Measurements from ENCODE around the gene TAF1D.

The TAF1D gene

DNA sequence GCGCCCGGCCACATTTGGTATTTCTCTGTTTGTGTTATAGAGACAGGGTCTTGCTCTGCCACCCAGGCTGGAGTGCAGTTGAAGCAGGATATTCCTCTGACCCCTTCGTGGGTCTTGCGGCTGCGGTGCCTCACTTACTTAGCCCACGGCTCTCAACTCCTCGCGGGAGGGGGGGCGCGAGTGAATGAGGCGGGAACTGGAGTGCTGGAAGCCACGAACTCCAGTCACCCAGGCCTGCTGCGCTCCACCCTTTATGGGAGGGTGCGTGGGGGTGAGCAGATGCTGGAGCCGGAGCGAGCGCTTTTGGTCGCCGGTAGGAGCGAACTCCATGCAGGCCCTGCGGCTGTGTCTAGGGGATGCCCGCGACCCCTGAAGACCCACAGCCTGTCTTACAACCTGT, 2.0 kb upstream of the TAF1D start:
- no peak for TF ChIP-seq SPI1 (IDR thresholded peaks at IDR 0.05; ENCODE audit: borderline replicate concordance, low read depth)
- TF ChIP-seq, protein P1, sequence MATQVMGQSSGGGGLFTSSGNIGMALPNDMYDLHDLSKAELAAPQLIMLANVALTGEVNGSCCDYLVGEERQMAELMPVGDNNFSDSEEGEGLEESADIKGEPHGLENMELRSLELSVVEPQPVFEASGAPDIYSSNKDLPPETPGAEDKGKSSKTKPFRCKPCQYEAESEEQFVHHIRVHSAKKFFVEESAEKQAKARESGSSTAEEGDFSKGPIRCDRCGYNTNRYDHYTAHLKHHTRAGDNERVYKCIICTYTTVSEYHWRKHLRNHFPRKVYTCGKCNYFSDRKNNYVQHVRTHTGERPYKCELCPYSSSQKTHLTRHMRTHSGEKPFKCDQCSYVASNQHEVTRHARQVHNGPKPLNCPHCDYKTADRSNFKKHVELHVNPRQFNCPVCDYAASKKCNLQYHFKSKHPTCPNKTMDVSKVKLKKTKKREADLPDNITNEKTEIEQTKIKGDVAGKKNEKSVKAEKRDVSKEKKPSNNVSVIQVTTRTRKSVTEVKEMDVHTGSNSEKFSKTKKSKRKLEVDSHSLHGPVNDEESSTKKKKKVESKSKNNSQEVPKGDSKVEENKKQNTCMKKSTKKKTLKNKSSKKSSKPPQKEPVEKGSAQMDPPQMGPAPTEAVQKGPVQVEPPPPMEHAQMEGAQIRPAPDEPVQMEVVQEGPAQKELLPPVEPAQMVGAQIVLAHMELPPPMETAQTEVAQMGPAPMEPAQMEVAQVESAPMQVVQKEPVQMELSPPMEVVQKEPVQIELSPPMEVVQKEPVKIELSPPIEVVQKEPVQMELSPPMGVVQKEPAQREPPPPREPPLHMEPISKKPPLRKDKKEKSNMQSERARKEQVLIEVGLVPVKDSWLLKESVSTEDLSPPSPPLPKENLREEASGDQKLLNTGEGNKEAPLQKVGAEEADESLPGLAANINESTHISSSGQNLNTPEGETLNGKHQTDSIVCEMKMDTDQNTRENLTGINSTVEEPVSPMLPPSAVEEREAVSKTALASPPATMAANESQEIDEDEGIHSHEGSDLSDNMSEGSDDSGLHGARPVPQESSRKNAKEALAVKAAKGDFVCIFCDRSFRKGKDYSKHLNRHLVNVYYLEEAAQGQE (IDR thresholded peaks at IDR 0.05; ENCODE audit: insufficient replicate concordance, low read depth): no peak
- H3K27ac ChIP-seq (replicated peaks): no peak overlapping the region
- H3K27me3 ChIP-seq (ENCODE audit: insufficient read depth, poor library complexity, severe bottlenecking): no peaks in the 10 kb centered on the region
- H3K4me3 ChIP-seq (replicated peaks; ENCODE audit: insufficient read depth, low read length): no peak overlapping the region
- DNase-seq (ENCODE audit: low read depth in 1 of 2, low spot score in 1 of 2): no peak

DNA sequence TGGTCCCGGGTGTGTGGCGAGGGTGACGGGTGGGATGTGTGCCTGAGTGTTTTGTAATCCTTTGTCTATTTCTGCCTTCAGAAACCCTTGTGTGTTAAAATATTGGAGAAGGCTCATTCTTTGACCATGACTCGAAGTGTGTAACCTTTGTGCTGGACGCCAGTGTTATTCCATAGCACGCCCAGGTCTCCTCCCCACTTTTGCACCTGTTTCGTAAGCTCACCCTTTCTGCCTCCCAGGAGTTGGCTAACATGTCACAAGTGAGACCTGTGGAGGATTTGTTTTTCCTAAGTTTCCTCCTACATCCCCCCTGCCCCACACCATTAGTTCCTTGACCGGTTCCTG, 559 bp upstream of the TAF1D start:
- DNase-seq (ENCODE audit: low read depth in 1 of 2, low spot score in 1 of 2): peak in 1 of 2 experiments; percentile 51

DNA sequence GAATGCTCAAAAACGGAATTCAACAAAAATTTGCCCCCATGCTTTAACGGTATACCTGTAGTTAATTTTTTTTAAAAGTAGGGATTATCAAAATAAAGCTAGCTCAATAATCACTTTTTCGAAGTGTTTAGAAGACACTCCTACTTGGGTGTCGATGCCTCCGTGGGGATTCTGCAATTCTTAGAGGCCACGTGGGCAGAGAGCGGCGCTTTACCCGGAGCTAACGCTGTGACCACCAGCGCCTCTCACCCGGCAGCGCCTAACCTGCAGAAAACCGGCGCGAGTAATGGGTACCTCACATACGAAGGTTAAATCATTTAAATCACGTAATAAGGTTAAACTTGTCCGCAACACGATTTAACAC, 583 bp downstream of the TAF1D start:
- TF ChIP-seq, protein P2, sequence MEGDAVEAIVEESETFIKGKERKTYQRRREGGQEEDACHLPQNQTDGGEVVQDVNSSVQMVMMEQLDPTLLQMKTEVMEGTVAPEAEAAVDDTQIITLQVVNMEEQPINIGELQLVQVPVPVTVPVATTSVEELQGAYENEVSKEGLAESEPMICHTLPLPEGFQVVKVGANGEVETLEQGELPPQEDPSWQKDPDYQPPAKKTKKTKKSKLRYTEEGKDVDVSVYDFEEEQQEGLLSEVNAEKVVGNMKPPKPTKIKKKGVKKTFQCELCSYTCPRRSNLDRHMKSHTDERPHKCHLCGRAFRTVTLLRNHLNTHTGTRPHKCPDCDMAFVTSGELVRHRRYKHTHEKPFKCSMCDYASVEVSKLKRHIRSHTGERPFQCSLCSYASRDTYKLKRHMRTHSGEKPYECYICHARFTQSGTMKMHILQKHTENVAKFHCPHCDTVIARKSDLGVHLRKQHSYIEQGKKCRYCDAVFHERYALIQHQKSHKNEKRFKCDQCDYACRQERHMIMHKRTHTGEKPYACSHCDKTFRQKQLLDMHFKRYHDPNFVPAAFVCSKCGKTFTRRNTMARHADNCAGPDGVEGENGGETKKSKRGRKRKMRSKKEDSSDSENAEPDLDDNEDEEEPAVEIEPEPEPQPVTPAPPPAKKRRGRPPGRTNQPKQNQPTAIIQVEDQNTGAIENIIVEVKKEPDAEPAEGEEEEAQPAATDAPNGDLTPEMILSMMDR (IDR thresholded peaks at IDR 0.05; ENCODE audit: insufficient read depth, low read length): no peak
- no peak for TF ChIP-seq GABPA (IDR thresholded peaks at IDR 0.05; ENCODE audit: low read depth)
- no peak for TF ChIP-seq POLR2AphosphoS5 (IDR thresholded peaks at IDR 0.05; ENCODE audit: low read depth)
- Histone ChIP-seq H3K4me3 (replicated peaks; ENCODE audit: insufficient read depth, low read length) (peak overlapping the region; percentile 90), H3K27me3 (ENCODE audit: insufficient read depth, poor library complexity, severe bottlenecking) (no peaks in the 10 kb centered on the region), H3K27ac (replicated peaks) (peak overlapping the region; percentile 98)
- peak in 1 of 2 experiments; percentile 74 for DNase-seq (ENCODE audit: low read depth in 1 of 2, low spot score in 1 of 2)

More for the DNA sequence above, 559 bp upstream of the TAF1D start:
- no peaks in the 10 kb centered on the region for H3K27me3 ChIP-seq (ENCODE audit: insufficient read depth, poor library complexity, severe bottlenecking)
- peak overlapping the region; percentile 98 for H3K27ac ChIP-seq (replicated peaks)
- H3K4me3 ChIP-seq (replicated peaks; ENCODE audit: insufficient read depth, low read length): peak overlapping the region; percentile 90
- TF ChIP-seq SPI1 (IDR thresholded peaks at IDR 0.05; ENCODE audit: borderline replicate concordance, low read depth): no peak
- no peak for TF ChIP-seq GABPA (IDR thresholded peaks at IDR 0.05; ENCODE audit: low read depth)
- no peak for TF ChIP-seq POLR2AphosphoS5 (IDR thresholded peaks at IDR 0.05; ENCODE audit: low read depth)
- TF ChIP-seq, protein P1 (IDR thresholded peaks at IDR 0.05; ENCODE audit: insufficient replicate concordance, low read depth): no peak
- TF ChIP-seq, protein P2 (IDR thresholded peaks at IDR 0.05; ENCODE audit: insufficient read depth, low read length): no peak

DNA sequence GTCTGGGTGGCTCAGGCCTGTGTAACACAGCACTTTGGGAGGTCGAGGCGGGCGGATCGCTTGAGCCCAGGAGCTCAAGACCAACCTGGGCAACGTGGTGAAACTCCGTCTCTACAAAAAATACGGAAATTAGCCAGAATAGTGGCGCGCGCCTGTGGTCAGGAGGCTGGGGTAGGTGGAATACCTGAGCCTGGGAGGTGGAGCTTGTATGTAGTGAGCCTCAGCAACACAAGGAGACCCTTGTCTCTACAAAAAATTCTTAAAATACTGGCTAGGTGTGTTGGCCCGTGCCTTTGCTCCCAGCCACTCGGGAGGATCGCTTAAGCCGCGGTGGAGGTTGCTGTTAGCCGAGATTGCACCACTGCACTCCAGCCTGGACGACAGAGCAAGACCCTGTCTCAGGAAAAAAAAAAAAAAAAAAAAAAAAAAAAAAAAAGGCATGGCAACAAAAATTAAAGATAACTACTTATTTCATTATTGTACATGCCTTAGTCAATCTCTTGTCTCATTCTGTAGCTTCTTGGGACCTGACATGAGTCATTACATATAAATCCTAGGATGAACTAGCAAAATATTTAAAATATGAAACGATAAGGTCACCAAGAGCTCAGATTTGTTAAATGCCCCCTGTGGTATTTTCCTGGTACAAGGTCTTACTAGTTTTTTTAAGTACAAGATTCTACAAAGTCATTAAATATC, 1.1 kb downstream of the TAF1D start:
- DNase-seq (ENCODE audit: low read depth in 1 of 2, low spot score in 1 of 2): peak in 1 of 2 experiments; percentile 64
- Histone ChIP-seq H3K27ac (replicated peaks) (peak overlapping the region; percentile 98), H3K27me3 (ENCODE audit: insufficient read depth, poor library complexity, severe bottlenecking) (no peaks in the 10 kb centered on the region)

More for the DNA sequence above, 1.1 kb downstream of the TAF1D start:
- TF ChIP-seq, protein P2 (IDR thresholded peaks at IDR 0.05; ENCODE audit: insufficient read depth, low read length): no peak
- peak; percentile 55; the same call in 1 of the 2 replicates for TF ChIP-seq POLR2AphosphoS5 (IDR thresholded peaks at IDR 0.05; ENCODE audit: low read depth)
- H3K4me3 ChIP-seq (replicated peaks; ENCODE audit: insufficient read depth, low read length): peak overlapping the region; percentile 90
